ENCODE measurements around the gene PSME3IP1. TPM values are rescaled to one million over a fixed set of nuclear protein-coding genes. Genes with fewer than 3 reads are reported as not detected.
"Not testable (repeated sequence)": the region's sequence is repeated elsewhere in the genome, so short reads cannot be mapped to it uniquely, and the experiment has no call there.

PSME3IP1 gene
- total RNA-seq, 2 donors from 2014 or later, result 64.1 to 95.8 TPM

GRCh38 chr16:57110937-57111336, 74.9 kb downstream of the PSME3IP1 start:
- intact Hi-C loops (cut with DNase I), result no loop called here
- Histone ChIP-seq H3K4me1 (replicated peaks) (no peaks in the 10 kb centered on the region), H3K9me3 (no peaks in the 10 kb centered on the region), H3K27me3 (replicated peaks; ENCODE audit: insufficient read depth) (no peaks in the 10 kb centered on the region), H3K4me3 (no peak overlapping the region), H3K27ac (no peak overlapping the region), H3K36me3 (no peaks in the 10 kb centered on the region)
- TF ChIP-seq POLR2AphosphoS5 (IDR thresholded peaks at IDR 0.05), result no peak
- no peak for TF ChIP-seq CTCF (IDR thresholded peaks at IDR 0.05)
- no peak for TF ChIP-seq POLR2A (IDR thresholded peaks at IDR 0.05)
- WGBS, result 84% methylated on average over 4 of the region's 4 CpGs
- DNase-seq (ENCODE audit: low spot score), result no peak

GRCh38 chr16:57109259-57110105, 76.4 kb downstream of the PSME3IP1 start:
- 92% methylated on average over 10 of the region's 10 CpGs for WGBS
- H3K36me3 ChIP-seq; H3K4me3 ChIP-seq; H3K9me3 ChIP-seq; H3K27ac ChIP-seq; H3K4me1 ChIP-seq (replicated peaks); H3K27me3 ChIP-seq (replicated peaks; ENCODE audit: insufficient read depth); DNase-seq (ENCODE audit: low spot score); intact Hi-C loops (cut with DNase I): not testable (repeated sequence)

- no peaks in the 10 kb centered on the region for H3K36me3 ChIP-seq
- no peak overlapping the region for H3K27ac ChIP-seq
- H3K4me1 ChIP-seq (replicated peaks), result no peaks in the 10 kb centered on the region
- H3K4me3 ChIP-seq, result no peak overlapping the region
- no peaks in the 10 kb centered on the region for H3K27me3 ChIP-seq (replicated peaks; ENCODE audit: insufficient read depth)
- TF ChIP-seq POLR2AphosphoS5 (IDR thresholded peaks at IDR 0.05) (no peak), CTCF (IDR thresholded peaks at IDR 0.05) (no peak), POLR2A (IDR thresholded peaks at IDR 0.05) (no peak)
- no peaks in the 10 kb centered on the region for H3K9me3 ChIP-seq
- intact Hi-C loops (cut with DNase I), result no loop called here
- 64% methylated on average over 1 of the region's 1 CpG for WGBS
- DNase-seq (ENCODE audit: low spot score), result no peak
Measured at GRCh38 chr16:57108432-57108831, 77.4 kb downstream of the PSME3IP1 start.

GRCh38 chr16:57107321-57107922, 78.4 kb downstream of the PSME3IP1 start:
- no peak for DNase-seq (ENCODE audit: low spot score)
- no peaks in the 10 kb centered on the region for H3K36me3 ChIP-seq
- H3K27ac ChIP-seq, result no peak overlapping the region
- TF ChIP-seq CTCF (IDR thresholded peaks at IDR 0.05) (no peak), POLR2AphosphoS5 (IDR thresholded peaks at IDR 0.05) (no peak), POLR2A (IDR thresholded peaks at IDR 0.05) (no peak)
- no peak overlapping the region for H3K4me3 ChIP-seq
- WGBS, result 57% methylated on average over 9 of the region's 9 CpGs
- H3K27me3 ChIP-seq (replicated peaks; ENCODE audit: insufficient read depth), result no peaks in the 10 kb centered on the region
- no peaks in the 10 kb centered on the region for H3K9me3 ChIP-seq
- intact Hi-C loops (cut with DNase I), result no loop called here
- no peaks in the 10 kb centered on the region for H3K4me1 ChIP-seq (replicated peaks)

- no peak overlapping the region for H3K27ac ChIP-seq
- TF ChIP-seq POLR2AphosphoS5 (IDR thresholded peaks at IDR 0.05), result no peak
- TF ChIP-seq POLR2A (IDR thresholded peaks at IDR 0.05), result no peak
- no peak for TF ChIP-seq CTCF (IDR thresholded peaks at IDR 0.05)
- H3K9me3 ChIP-seq, result no peaks in the 10 kb centered on the region
- no peaks in the 10 kb centered on the region for H3K36me3 ChIP-seq
- intact Hi-C loops (cut with DNase I), result no loop called here
- no peaks in the 10 kb centered on the region for H3K4me1 ChIP-seq (replicated peaks)
- WGBS, result 100% methylated on average over 2 of the region's 2 CpGs
- H3K4me3 ChIP-seq, result no peak overlapping the region
- H3K27me3 ChIP-seq (replicated peaks; ENCODE audit: insufficient read depth), result no peaks in the 10 kb centered on the region
- no peak for DNase-seq (ENCODE audit: low spot score)
Measured at GRCh38 chr16:57106767-57107166, 79.1 kb downstream of the PSME3IP1 start.
